ENCODE results near the gene UQCRHL. TPM values are rescaled to one million over a fixed set of nuclear protein-coding genes. Genes with fewer than 3 reads are reported as not detected.
"Not testable (repeated sequence)": the region's sequence is repeated elsewhere in the genome, so short reads cannot be mapped to it uniquely, and the experiment has no call there.

The UQCRHL gene
- total RNA-seq, 2 donors from 2014 or later, result 0.71 to 0.88 TPM

DNA sequence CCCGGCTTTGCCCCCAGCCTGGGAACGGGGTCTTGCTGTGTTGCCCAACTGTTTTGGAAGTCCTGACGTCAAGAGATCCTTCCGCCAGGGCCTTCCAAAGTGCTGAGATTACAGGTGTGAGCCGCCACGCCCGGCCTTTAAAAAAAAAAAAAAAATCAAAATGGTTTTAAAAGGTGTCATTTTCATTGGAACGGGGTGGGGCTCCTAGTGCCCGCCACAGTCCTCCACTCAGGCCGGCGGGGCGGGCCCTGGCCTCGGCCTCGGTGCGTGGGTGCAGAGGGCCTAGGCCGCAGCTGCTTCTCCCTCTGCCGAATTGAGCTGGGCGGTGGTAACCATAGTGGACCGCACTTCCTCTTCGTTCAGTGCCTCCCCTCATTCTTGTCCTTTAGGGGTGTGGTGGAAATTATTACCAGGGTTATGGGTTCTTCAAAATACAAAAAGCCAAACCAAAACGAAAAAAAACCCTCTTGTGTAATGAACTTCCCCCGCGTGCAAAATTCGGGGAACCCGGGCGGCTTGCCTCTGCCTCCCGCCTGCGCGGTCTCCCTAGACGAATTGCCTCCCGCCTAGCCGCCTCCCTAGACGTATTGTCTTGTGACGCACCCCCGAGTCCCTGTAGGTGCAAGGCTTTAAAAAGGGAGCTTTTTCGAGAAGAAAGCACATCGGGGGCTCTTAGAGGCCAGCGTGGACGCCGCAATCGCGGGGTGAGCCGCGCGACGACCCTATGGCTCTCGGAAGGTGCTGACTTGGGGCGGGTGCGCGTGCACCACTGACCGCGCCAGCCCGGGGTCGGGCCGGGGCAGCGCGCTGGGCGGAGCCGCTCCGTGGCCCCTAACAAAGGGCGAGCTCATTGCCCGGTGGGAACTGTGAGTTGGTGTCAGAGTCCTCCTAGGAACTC lies 29.6 kb upstream of the UQCRHL start:
- intact Hi-C loops (cut with DNase I), result loop anchor here in 1 of 2 donors (10.0 kb wide), 1 partner anchor 952 kb away; no protein-coding TSS in a partner anchor
- peak; percentile 87 for DNase-seq (ENCODE audit: low spot score)

- intact Hi-C loops (cut with DNase I), result loop anchor here in 1 of 2 donors (10.0 kb wide), 1 partner anchor 952 kb away; no protein-coding TSS in a partner anchor
- not testable (repeated sequence) for DNase-seq (ENCODE audit: low spot score)
Observed at GRCh38 chr1:15836511-15836771, 29.0 kb upstream of the UQCRHL start.

DNA sequence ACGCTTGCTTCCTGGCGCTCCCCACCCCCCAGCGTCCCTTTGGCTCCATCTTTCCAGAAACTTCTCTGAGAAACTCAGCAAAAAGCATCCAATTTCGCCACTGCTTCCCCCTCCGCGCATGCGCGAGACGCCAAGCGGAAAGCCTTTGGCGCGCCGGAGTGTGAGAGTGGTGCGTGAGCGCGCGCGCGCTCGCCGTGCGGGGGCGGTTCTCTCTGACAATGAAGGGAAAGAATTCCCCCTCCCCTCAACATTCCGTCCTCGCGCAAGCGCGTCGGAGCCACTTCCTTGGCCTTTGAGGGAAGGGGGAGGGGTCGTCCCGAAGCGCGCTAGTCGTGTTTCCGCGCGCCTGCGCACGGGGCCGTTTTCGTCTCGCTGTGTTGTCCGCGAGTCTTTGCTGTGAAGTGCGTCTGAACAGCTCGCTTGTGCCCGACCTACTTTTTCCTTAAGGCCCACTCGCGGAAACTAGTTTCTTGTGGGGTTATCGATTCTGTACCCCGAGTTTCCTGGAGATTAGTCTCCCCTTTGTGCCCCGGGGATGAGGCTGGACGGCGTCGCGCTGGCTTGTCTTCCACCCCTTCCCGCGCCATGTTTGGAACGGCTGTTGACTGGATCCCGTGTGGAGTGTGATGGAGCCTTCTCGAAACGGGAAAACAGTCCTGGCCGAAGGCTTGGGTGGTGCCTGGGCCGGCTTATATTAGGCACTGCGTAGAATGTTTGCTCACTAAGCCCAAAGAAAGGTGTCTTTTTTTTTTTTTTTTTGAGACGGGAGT lies 28.5 kb upstream of the UQCRHL start:
- DNase-seq (ENCODE audit: low spot score), result peak; percentile 100
- intact Hi-C loops (cut with DNase I), result loop anchor here in 1 of 2 donors (10.0 kb wide), 1 partner anchor 951 kb away; no protein-coding TSS in a partner anchor

DNA sequence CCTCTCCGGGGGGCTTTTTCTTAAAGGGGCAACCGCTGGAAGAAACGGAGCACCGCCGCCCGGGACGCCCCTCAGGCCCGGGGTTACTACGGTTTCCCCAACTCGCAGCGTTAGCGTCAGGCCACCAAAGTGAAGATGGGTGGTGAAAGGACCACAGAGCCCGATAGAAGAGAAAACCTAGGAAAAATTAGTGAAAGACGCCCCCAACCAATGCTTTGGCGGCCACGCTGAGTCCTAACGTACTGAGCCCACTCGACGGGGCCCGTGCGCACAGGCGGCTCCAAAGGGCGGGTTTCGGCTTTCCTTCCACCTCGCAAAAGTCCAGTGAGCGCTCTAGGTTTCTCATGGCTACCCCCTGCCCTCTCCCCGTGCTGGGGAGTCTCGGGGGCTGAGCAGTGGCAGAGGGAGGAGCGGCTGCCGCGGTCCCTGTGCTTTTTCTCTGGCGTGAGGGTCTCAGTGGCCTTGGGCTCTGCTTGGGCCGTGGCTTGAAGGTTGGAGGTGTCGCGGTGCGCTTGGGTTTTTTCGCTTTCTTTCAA lies 27.8 kb upstream of the UQCRHL start:
- intact Hi-C loops (cut with DNase I), result loop anchor here in 1 of 2 donors (10.0 kb wide), 1 partner anchor 950 kb away; no protein-coding TSS in a partner anchor
- no peak for DNase-seq (ENCODE audit: low spot score)

DNA sequence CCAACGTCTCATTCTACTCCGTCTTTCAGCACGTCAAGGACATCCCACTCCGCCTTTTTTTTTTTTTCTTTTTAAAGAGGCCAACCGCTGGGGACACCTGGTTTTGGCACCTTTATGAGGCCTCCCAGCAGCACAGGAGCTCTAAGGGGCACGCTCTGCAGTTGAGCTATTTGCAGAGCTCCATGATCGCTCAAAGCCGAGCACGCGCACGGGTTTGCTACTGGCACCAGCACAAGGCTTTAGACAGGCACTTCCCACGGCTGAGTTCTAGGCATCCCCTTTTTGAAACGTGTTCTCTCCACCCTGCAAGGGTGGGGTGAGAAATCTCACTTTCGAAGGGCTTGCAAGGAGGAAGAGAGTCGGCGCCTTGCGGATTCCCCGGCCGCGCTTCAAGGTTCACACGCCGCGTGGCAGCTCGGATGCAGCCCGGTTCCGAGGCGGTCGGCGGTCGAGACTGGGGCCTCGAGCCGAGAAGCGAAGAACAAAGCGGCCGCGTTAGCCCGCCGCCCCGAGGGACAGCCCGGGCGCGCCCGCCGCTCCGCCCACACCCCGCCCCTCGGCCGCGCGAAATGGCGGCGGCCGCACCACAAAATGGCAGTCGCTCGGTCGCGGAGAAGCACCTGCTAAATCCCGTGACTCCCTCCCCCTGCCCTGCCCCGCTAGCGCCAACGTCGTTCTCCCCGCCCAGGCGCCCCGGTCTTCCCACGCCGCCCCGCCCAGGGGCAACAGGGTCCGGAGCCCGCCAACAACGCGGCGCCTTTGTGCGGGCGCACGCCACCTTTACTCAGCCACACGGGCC lies 27.2 kb upstream of the UQCRHL start:
- peak; percentile 94 for DNase-seq (ENCODE audit: low spot score)
- intact Hi-C loops (cut with DNase I), result loop anchor here in 1 of 2 donors (10.0 kb wide), 1 partner anchor 950 kb away; no protein-coding TSS in a partner anchor

GRCh38 chr1:15833842-15834405 lies 26.5 kb upstream of the UQCRHL start:
- no peak for DNase-seq (ENCODE audit: low spot score)

DNA sequence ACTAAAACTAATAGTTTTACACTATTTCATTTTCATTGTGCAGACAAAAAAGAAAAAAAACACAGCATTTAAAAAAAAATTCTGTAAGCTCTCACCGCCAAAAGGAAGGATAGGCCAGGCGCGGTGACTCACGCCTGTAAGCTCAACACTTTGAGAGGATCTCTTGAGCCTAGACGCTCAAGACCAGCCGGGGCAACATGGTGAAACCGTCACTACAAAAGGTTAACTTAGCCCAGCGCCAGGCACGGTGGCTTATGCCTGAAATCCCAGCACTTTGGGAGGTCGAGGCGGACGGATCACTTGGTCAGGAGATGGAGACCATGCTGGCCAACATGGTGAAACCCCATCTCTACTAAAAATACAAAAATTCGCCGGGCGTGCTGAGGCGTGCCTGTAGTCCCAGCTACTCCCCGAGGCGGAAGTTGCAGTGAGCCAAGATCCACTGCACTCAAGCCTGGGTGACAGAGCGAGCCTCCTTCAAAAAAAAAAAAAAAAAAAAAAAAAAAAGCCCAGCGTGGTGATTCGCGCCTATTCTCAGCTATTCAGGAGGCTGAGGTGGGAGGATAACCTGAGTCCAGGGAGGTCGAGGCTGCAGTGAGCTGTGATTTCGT lies 25.7 kb upstream of the UQCRHL start:
- DNase-seq (ENCODE audit: low spot score), result peak; percentile 85
- intact Hi-C loops (cut with DNase I), result loop anchor here in 1 of 2 donors (10.0 kb wide), 1 partner anchor 948 kb away; no protein-coding TSS in a partner anchor

More at GRCh38 chr1:15833842-15834405, 26.5 kb upstream of the UQCRHL start:
- intact Hi-C loops (cut with DNase I), result loop anchor here in 1 of 2 donors (10.0 kb wide), 1 partner anchor 949 kb away; no protein-coding TSS in a partner anchor

GRCh38 chr1:15830258-15830657 lies 22.8 kb upstream of the UQCRHL start:
- no peak for DNase-seq (ENCODE audit: low spot score)
- intact Hi-C loops (cut with DNase I), result loop anchor here in 1 of 2 donors (10.0 kb wide), 1 partner anchor 945 kb away; no protein-coding TSS in a partner anchor

DNA sequence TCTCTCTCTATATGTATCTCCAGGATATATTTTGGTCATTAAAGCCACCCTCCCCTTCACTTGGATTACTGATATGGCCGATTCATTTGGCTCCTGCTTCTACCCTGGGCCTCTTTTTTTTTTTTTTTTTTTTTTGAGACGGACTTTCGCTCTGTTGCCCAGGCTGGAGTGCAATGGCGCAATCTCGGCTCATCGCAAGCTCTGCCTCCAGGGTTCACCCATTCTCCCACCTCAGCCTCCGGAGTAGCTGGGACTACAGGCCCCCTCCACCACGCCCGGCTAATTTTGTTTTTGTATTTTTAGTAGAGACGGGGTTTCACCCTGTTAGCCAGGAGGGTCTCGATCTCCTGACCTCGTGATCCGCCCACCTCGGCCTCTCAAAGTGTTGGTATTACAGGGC lies 21.5 kb upstream of the UQCRHL start:
- DNase-seq (ENCODE audit: low spot score); intact Hi-C loops (cut with DNase I): not testable (repeated sequence)

DNA sequence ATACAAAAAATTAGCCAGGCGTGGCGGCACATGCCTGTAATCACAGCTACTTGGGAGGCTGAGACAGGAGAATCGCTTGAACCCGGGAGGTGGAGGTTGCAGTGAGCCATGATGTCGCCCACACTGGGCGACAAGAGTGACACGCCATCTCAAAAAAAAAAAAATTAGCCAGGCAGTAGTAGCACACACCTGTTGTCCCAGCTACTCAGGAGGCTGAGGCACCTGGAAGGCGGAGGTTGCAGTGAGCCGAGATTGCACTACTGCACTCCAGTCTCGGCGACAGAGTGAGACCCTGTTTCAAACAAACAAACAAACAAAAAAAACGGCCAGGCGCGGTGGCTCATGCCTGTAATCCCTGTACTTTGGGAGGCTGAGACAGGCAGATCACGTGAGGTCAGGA lies 20.1 kb upstream of the UQCRHL start:
- DNase-seq (ENCODE audit: low spot score); intact Hi-C loops (cut with DNase I): not testable (repeated sequence)

GRCh38 chr1:15826810-15827507 lies 19.5 kb upstream of the UQCRHL start:
- DNase-seq (ENCODE audit: low spot score), result no peak
- intact Hi-C loops (cut with DNase I), result no loop called here

GRCh38 chr1:15825800-15826199 lies 18.4 kb upstream of the UQCRHL start:
- intact Hi-C loops (cut with DNase I), result no loop called here
- no peak for DNase-seq (ENCODE audit: low spot score)

DNA sequence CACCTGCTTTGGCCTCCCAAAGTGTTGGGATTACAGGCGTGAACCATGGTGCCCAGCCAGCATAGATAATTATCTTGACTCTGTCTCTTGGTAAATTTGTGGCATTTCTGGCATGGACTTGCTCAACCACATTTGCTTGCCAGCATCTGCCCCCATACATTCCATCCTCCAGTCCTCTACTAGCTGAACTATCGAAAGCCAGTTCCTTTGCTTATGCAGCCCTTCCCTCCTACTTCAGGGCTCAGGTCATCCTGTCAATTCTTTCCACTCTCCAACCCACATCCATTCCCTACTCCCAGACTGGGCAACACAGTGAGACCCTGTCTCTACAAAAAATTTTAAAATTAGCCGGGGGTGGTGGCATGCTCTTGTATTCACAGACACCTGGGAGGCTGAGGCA lies 13.0 kb upstream of the UQCRHL start:
- DNase-seq (ENCODE audit: low spot score), result peak; percentile 12
- intact Hi-C loops (cut with DNase I), result no loop called here

DNA sequence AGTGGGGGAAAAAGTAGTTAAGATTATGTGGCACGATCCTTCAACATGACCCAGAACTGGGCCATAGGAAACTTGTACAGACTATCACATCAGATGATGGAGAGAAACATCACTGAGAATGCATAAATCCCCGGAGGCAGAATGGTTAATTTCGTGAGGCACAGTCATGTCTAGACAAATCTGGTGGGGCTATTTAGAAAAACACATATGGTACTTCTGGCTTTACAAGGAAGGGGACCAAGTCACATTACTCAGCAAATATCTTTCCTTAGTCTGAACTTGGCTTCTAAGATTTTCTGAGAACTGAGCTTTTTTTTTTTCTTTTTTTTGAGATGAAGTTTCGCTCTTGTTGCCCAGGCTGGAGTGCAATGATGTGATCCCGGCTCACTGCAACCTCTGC lies 9.2 kb upstream of the UQCRHL start:
- DNase-seq (ENCODE audit: low spot score), result no peak
- intact Hi-C loops (cut with DNase I), result no loop called here

GRCh38 chr1:15810073-15810472 lies 2.6 kb upstream of the UQCRHL start:
- intact Hi-C loops (cut with DNase I), result no loop called here

GRCh38 chr1:15808955-15809354 lies 1.5 kb upstream of the UQCRHL start:
- intact Hi-C loops (cut with DNase I), result no loop called here
- DNase-seq (ENCODE audit: low spot score), result no peak

More at GRCh38 chr1:15810073-15810472, 2.6 kb upstream of the UQCRHL start:
- no peak for DNase-seq (ENCODE audit: low spot score)

- intact Hi-C loops (cut with DNase I), result no loop called here
- DNase-seq (ENCODE audit: low spot score), result no peak
Observed at GRCh38 chr1:15807121-15807520, 328 bp downstream of the UQCRHL start.

Measured in posterior vena cava (tissue), 2 donors.